Measurements from ENCODE around the gene CDC27. TPM values are rescaled to one million over a fixed set of nuclear protein-coding genes. Genes with fewer than 3 reads are reported as not detected.
"Not testable (repeated sequence)": the region's sequence is repeated elsewhere in the genome, so short reads cannot be mapped to it uniquely, and the experiment has no call there.

The CDC27 gene
- total RNA-seq, 1 donor from 2014 or later, result 167 TPM

- Mint-ChIP-seq H3K36me3 (no peaks in the 10 kb centered on the region), H3K27me3 (ENCODE audit: insufficient read depth, low read depth) (peaks cover 3% of the 10 kb centered on the region), H3K27ac (peak overlapping the region; percentile 23), H3K9me3 (no peaks in the 10 kb centered on the region), H3K4me3 (peak overlapping the region; percentile 98), H3K4me1 (peaks cover 16% of the 10 kb centered on the region)
- DNase-seq (ENCODE audit: low spot score), result no peak
- Histone ChIP-seq H3K4me2 (peak overlapping the region; percentile 67), H3K36me3 (no peaks in the 10 kb centered on the region), H3K27ac (no peak overlapping the region), H3K4me3 (peak overlapping the region; percentile 41), H4K20me1 (ENCODE audit: low read depth) (peaks cover 36% of the 10 kb centered on the region), H3K79me2 (ENCODE audit: low read depth) (peaks cover 43% of the 10 kb centered on the region), H3K4me1 (peaks cover 18% of the 10 kb centered on the region), H2AFZ (replicated peaks) (peak overlapping the region; percentile 34), H3F3A (ENCODE audit: low read depth) (peaks cover 7% of the 10 kb centered on the region), H3K9me3 (ENCODE audit: low read depth) (no peaks in the 10 kb centered on the region), H3K9ac (no peak overlapping the region), H3K27me3 (no peaks in the 10 kb centered on the region)
- TF ChIP-seq EZH2 (IDR thresholded peaks at IDR 0.05) (no peak), CTCF (IDR thresholded peaks at IDR 0.05) (no peak), EZH2phosphoT487 (IDR thresholded peaks at IDR 0.05) (no peak)
Measured at GRCh38 chr17:47189732-47190237, 690 bp upstream of the CDC27 start.

GRCh38 chr17:47188271-47188875 lies 722 bp downstream of the CDC27 start:
- Histone ChIP-seq H3K79me2 (ENCODE audit: low read depth) (peaks cover 57% of the 10 kb centered on the region), H3K9me3 (ENCODE audit: low read depth) (no peaks in the 10 kb centered on the region), H4K20me1 (ENCODE audit: low read depth) (peaks cover 50% of the 10 kb centered on the region), H3K4me3 (peak overlapping the region; percentile 94), H3K36me3 (no peaks in the 10 kb centered on the region), H3K27ac (peak overlapping the region; percentile 87), H3K4me1 (peaks cover 18% of the 10 kb centered on the region), H3K4me2 (peak overlapping the region; percentile 92), H3F3A (ENCODE audit: low read depth) (peaks cover 7% of the 10 kb centered on the region), H3K27me3 (no peaks in the 10 kb centered on the region), H3K9ac (peak overlapping the region; percentile 99), H2AFZ (replicated peaks) (peak overlapping the region; percentile 70)
- no peak for DNase-seq (ENCODE audit: low spot score)
- H3K4me3 Mint-ChIP-seq, result peak overlapping the region; percentile 98
- TF ChIP-seq CTCF (IDR thresholded peaks at IDR 0.05) (no peak), EZH2 (IDR thresholded peaks at IDR 0.05) (no peak), EZH2phosphoT487 (IDR thresholded peaks at IDR 0.05) (no peak)
- H3K36me3 Mint-ChIP-seq, result no peaks in the 10 kb centered on the region
- peaks cover 19% of the 10 kb centered on the region for H3K4me1 Mint-ChIP-seq
- peaks cover 3% of the 10 kb centered on the region for H3K27me3 Mint-ChIP-seq (ENCODE audit: insufficient read depth, low read depth)
- peak overlapping the region; percentile 95 for H3K27ac Mint-ChIP-seq
- H3K9me3 Mint-ChIP-seq, result no peaks in the 10 kb centered on the region

- Mint-ChIP-seq H3K4me1 (peaks cover 13% of the 10 kb centered on the region), H3K4me3 (no peak overlapping the region), H3K27me3 (ENCODE audit: insufficient read depth, low read depth) (no peaks in the 10 kb centered on the region), H3K27ac (peak overlapping the region; percentile 31), H3K9me3 (no peaks in the 10 kb centered on the region), H3K36me3 (peaks cover 6% of the 10 kb centered on the region)
- Histone ChIP-seq H3K27ac (no peak overlapping the region), H3K4me3 (no peak overlapping the region), H3K4me1 (peaks cover 18% of the 10 kb centered on the region), H3K27me3 (no peaks in the 10 kb centered on the region), H3K4me2 (peak overlapping the region; percentile 8), H2AFZ (replicated peaks) (no peak overlapping the region), H3K9me3 (ENCODE audit: low read depth) (no peaks in the 10 kb centered on the region), H3F3A (ENCODE audit: low read depth) (peaks cover 7% of the 10 kb centered on the region), H3K36me3 (peaks cover 9% of the 10 kb centered on the region), H4K20me1 (ENCODE audit: low read depth) (peaks cover 83% of the 10 kb centered on the region), H3K9ac (no peak overlapping the region), H3K79me2 (ENCODE audit: low read depth) (peaks cover 90% of the 10 kb centered on the region)
- DNase-seq (ENCODE audit: low spot score), result no peak
- no peak for TF ChIP-seq EZH2phosphoT487 (IDR thresholded peaks at IDR 0.05)
- TF ChIP-seq EZH2 (IDR thresholded peaks at IDR 0.05), result no peak
- TF ChIP-seq CTCF (IDR thresholded peaks at IDR 0.05), result no peak
Measured at GRCh38 chr17:47184681-47185080, 4.4 kb downstream of the CDC27 start.

GRCh38 chr17:47180988-47181387 lies 8.1 kb downstream of the CDC27 start:
- not testable (repeated sequence) for H3K9me3 Mint-ChIP-seq, H3K9ac ChIP-seq
- peaks cover 11% of the 10 kb centered on the region for H3K36me3 ChIP-seq

More at GRCh38 chr17:47180988-47181387, 8.1 kb downstream of the CDC27 start:
- not testable (repeated sequence) for H3K9me3 ChIP-seq (ENCODE audit: low read depth); H3K27ac ChIP-seq; H3K4me2 ChIP-seq; H2AFZ ChIP-seq (replicated peaks); H3K4me3 ChIP-seq; H3K4me1 Mint-ChIP-seq; H3K27me3 Mint-ChIP-seq (ENCODE audit: insufficient read depth, low read depth); DNase-seq (ENCODE audit: low spot score); H3K27me3 ChIP-seq; H3K4me3 Mint-ChIP-seq; H3F3A ChIP-seq (ENCODE audit: low read depth); H3K27ac Mint-ChIP-seq; H3K4me1 ChIP-seq
- Histone ChIP-seq H4K20me1 (ENCODE audit: low read depth) (peaks cover 94% of the 10 kb centered on the region), H3K79me2 (ENCODE audit: low read depth) (peaks cover 96% of the 10 kb centered on the region)
- H3K36me3 Mint-ChIP-seq, result peaks cover 13% of the 10 kb centered on the region

Measured in neural progenitor cell (in vitro differentiated cells).